NCI-H82 (cell line): ENCODE measurements around the gene VWA5A.
"Not testable (repeated sequence)": the region's sequence is repeated elsewhere in the genome, so short reads cannot be mapped to it uniquely, and the experiment has no call there.

Source experiments
- DNase-seq: peaks from one replicate; lab custom pipeline; 2025; lab: John Stamatoyannopoulos, UW

The VWA5A gene

DNA sequence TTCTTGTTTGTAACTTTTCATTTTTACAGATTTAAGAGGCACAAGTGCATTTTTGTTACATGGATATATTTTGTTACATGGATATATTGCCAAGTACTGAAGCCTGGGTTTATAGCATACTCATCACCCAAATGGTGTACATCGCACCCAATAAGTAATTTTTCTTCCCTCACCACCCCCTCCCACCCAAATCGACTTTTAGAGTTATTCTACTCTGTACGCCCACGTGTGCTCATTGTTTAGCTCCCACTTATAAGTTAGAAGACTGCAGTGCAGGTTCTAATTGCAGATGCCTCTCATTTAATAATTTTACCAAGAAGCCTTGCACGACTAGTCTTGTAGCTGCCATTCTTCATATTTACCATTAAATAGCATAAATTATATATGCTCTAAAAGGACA, 20.5 kb upstream of the VWA5A start:
- no peak for DNase-seq

DNA sequence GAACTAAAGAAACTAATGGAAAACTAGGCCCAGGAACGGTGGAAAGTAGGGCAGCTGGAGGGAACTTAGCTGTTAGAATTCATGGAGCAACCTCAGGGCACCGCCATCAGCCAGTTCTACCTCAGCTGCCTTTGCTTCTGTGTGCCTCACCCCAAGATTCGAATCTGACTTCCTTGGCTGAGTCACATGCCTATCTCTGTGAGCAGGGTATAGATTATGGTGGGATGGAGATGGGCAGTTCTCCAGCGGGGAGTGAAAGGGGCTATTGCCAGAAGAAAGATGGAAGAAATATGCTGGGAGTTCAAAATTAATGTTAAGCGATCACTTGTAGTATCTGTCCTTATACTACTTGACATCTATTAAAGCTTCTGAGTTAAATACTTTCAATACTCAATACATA, 18.9 kb upstream of the VWA5A start:
- DNase-seq, result no peak

DNA sequence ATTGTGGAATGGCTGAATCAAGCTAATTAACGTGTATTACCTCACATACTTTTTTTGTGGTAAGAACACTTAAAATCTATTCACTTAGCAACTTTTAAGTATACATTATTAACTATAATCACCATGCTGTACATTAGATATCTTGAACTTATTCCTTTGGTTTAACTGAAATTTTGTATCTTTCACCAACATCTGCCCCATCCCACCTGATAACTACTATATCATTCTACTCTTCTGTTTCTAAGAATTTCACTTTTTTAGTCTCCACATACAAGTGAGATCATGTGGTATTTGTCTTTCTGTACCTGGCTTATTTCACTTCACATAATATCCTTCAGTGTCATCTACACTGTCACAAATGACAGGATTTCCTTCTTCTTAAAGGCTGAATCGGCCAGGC, 17.1 kb upstream of the VWA5A start:
- DNase-seq, result no peak

DNA sequence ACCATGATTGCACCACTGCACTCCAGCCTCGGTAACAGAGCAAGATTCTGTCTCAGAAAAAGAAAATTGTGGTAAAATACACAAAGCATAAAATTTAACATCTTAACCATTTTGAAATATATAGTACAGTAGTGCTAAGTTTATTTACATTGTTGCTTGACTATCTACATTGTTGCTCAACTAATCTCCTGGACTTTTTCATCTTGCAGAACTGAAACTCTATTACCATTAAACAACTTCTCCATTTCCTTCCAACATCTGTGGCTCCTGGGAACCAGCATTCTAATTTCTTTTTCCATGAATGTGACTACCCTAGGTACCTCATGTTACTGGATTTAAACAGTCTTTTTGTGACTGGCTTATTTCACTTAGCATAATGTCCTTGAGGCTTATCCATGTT, 13.5 kb upstream of the VWA5A start:
- DNase-seq, result no peak

DNA sequence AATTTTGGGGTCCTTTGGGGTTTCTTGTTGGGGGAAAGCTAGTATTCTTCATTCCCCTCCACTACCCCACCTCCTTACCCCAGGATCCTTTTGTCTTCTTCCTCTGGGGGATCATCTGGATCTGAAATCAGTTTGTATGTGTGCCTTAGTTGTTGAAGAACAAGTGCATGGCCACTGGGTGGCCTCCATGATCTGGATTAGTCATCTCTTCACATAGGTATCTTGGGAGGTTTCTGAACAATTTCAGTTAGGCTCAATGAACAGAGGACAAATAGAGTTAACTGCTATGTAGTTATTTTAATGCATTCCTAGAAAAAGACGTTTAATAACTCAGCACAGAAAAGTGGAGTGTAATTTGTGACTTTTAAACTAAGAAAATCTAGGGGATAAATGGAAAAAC, 7.1 kb upstream of the VWA5A start:
- peak; percentile 43 for DNase-seq

DNA sequence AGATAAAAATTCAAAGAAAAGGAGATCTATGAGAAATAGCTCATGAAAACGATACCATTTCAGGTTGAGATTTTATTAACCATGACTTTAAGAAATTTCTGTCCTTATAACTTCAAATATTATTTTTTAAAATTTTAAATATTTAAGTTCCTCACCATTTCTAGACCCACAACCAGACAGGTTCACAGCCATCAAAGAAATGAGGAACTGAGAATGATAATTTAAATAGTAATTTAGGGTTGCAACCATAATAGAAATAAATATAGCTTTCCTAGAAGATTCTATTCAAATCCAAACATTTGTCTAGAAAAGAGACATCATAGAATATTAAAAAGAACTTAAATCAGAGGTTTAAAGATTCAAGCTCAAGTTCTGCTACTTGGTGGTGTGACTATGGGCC, 5.9 kb upstream of the VWA5A start:
- DNase-seq, result no peak

DNA sequence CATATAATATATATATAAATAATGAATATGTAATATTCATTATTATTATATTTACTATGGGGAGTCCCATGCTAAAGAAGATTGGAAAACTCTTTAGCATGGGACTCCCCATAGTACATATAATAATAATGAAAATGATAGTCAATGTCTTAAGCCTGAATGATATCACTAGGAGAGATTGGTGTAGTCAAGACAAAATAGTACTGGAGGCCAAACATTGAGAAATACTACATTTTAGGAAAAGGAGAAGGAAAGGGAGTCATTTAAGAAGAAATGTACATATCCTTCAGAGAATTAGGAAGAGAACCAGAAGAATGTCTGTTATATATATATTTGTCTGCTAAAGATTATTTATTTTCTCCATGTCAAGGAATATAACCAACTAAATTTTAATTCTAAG, 5.0 kb upstream of the VWA5A start:
- no peak for DNase-seq

DNA sequence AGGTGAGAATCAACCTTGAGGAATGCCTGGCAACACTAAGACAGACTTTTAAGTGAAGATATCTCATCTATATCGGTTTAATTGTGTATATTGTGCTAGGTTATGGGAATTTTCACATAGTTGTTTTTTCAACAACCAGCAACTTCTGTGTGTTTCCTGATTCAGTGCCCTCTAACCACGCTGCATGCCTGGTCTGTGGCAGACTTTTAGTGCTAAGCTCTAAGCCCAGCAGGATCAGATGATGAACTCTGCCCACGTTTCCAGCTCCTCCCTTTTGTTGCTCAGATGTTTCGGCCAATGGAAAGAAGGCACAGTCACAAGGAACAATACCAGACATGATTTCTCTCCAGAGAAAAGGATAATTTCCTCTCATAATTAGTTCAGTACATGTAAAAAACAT, 1.4 kb upstream of the VWA5A start:
- DNase-seq, result no peak

DNA sequence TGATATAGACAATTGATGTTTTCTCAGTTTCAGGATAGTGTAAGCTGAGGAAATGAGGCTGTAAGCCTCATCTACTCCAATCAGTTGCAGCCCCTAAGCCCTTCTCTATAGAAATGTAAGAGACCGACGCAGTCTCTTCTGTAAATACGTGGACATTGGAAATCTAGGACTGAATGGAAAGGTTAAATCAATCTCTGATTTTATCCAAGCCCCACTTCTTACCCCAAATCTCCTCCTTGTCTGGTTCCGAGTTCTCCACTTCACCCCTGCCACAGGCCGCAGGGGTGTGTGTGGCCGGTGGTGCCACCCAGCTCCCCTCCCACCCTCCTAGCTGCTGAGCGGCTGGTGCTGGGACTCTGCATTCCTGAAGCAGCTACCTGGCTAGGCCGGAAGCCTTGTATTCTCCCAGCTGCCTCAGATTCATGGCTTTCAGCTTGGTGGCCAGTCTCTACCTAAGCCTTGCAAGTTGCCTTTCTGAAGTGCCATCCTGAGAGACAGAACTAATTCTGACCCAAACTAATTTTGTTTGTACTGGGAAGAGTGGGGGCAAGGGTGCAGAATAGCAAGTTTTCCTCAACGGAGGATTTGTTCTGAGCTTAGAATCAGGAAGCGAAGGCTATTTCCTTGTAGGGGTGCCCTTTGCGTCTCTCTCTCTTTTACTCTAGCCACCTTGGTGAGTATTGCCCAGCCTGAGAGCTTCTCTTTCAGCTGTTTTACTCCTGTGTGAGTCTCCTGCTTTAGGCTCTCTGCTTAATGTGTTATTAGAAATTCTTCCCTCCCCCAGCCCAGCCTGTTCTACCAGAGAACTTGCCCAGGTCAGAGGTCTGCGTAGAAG, 749 bp downstream of the VWA5A start:
- DNase-seq, result no peak

DNA sequence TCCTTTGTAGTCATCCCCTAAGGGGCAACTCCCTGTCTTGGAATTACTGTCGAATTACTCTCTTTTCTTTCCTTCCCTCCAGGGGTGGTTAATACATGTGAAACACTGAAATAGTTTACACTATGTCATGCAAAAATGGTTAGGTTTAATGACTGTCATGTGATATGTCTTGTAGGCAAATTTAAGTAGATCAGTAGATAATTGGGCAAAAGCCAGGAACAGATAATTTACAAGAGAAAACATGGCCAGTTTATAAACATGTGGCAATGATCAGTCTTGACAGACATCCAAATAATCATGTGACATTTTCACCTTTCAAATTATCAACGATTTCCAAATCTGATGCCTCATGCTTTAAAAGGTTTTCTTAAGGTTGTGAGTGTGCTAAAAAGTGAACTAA, 3.9 kb downstream of the VWA5A start:
- DNase-seq, result no peak

DNA sequence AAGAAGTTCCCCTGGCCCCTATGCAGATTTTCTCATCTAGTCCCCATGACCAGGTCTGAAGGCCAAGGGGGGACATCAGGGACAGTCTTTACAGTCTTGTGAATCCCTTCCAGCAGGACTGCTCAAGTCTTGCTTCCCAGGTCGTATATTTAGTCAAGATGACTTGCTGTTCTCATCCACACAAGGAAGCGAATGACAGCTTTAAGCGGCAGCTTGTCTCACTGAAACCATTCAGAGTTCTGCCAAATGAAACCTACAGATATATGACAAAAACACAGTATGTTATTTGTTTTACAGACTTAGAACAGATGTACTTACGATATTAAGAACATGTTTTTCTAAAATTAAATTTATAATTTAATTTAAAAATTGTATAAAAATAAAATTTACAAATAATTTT, 5.6 kb downstream of the VWA5A start:
- DNase-seq, result no peak

DNA sequence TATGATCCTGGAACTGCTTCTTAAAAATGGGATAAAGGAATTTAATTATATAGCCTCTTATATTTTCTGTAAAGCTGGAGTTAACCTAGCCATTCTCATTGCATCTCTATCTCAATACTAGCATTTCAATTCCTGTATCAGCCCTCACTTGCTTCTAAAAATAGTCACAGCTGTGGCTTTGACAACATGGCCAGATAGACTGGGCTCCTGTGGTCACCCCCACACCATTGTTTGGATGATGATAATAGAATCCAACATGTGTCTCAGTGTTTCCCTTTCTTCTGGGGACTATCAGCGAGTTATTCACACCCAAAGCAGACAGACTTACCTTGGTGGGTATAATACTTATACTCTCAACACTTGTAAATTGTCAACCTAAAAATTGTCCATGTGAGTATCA, 6.9 kb downstream of the VWA5A start:
- DNase-seq, result no peak

DNA sequence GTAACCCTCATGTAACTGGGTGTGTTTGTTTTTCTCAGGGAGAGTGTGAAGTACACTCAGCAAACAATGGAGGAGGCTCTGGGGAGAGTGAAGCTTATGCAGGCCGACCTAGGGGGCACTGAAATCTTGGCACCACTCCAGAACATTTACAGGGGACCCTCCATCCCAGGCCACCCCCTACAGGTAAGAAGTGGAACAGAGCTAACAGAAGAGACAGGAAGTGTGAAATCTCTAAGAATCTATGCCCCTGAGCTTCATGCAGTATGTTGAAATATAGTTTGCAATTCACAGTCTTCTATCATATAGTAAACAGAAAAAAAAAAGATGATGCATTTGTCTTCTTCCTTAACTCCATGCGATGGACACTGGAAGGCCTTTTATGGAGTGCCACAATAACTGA, 8.4 kb downstream of the VWA5A start:
- DNase-seq, result peak; percentile 18

DNA sequence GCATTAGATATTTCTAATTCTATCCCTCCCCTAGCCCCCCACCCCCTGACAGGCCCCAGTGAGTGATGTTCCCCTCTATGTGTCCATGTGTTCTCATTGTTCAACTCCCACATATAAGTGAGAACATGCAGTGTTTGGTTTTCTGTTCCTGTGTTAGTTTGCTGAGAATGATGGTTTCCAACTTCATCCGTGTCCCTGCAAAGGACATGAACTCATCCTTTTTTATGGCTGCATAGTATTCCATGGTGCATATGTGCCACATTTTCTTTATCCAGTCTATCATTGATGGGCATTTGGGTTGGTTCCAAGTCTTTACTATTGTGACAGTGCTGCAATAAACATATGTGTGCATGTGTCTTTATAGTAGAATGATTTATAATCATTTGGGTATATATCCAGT, 11.9 kb downstream of the VWA5A start:
- DNase-seq, result not testable (repeated sequence)

DNA sequence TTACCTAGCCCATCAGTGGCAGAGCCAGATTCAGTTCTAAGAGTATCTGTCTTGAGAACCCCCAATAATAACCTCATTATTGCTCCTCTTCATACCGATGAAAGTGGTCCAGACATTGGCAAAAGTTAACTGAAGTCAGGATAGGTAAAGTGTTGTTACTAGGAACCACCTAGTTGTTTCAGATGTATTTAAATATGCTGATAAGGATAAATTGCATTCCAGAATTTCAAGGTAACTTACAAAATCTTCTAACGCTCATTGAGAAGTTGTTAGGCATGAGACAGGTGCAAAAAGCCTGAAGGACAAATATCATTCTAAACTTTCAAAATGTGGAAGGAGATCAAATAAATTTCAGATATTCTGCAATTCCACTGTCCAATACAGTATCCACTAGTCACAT, 27.8 kb downstream of the VWA5A start:
- DNase-seq, result no peak

DNA sequence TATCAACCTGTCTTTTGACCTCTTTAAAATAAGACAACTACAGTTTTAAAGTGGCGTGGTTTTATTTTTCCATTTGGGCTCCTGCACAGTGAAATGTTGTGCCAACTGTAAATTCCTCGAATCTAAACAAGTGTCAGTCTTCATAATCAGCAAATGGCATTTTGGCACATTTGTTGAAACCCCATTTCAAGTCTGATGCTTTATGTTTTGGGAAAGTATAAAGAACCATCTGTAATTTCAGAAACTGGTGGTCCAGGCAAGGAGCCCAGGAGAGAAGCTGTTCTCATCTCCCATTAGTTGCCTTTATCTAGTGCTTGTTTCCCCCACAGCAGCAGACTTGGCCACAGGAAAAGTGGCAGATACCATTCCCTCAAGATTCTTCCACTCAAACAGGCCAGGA, 32.7 kb downstream of the VWA5A start:
- DNase-seq, result no peak

DNA sequence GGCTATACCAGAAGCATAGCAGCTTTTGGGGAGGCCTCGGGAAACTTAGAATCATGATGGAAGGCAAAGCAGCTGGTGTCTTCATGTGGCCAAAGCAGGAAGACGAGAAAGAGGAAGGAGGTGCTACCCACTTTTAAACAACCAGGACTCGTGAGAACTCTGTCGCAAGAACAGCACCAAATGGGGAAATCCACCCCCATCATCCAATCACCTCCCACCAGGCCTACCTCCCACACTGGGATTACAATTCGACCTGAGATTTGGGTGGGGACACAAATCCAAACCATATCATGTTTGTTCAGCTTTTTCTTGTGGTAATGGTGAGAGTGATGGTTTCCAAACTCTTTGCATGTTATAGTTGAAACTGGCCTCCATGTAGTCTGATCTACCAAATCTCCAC, 35.4 kb downstream of the VWA5A start:
- DNase-seq, result no peak

DNA sequence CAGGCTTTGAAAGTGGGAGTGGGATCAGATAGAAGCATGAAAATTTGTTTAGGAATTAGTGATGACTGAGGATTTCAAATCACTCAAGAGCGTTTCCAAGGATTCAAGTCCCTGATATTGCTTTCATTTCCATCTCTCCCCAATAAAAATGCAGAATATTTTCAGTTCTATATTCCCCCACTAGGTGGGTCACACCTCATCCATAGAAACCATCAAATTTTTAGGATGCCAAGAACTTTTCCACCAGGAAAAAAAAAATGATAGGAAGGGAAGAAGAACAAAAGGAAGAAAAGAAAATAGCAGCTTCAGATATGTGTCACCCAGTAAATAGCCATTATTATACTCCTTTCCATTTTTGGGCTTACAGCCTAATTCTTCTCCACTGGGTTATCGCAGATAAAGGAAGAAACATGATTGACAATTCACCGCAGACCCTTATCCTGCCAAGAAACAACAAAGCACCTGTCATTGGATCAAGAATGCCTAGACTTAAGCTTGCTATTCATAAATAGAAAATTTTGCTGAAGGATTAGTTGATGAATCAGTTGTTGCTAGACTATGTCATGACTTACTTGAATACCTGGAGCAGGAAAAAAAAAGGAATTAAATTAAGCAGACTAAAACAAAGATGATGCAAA, 37.6 kb downstream of the VWA5A start:
- no peak for DNase-seq

DNA sequence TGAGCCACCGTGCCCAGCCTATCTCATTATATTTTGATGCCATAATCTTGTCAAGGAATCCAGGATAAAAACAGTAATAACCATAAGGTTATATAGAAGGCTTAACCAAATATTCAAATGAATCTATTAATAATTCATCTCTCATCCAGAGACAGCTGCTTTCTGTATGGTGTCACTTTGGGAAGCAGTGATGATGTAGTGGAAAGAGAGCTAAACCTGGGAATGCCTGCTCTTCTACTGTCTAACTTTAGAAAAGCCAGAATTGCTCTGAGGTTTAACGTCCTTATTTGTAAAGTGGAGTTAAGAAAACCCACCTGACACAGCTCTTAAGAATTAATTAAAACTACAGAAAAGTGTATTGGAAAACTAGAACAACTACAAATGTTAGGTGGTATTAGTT, 38.6 kb downstream of the VWA5A start:
- no peak for DNase-seq

DNA sequence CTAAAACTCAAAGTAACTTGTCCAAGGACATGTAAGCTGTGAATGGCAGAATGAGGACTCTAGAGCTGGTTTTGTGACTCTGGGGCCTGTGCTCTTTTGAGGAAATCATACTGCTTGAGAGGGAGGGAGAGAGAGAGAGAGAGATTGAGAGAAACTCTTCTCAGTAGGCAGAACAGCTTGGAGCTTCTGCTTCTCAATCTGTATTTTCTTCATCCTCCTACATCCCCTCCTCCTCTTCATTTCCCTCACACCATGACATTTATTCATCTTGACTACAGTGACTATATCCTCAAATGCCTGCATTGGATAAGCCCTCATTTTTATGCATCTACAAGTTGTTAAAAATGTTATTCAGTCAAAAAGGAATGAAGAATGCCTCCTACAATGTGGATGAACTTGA, 44.2 kb downstream of the VWA5A start:
- DNase-seq, result no peak

DNA sequence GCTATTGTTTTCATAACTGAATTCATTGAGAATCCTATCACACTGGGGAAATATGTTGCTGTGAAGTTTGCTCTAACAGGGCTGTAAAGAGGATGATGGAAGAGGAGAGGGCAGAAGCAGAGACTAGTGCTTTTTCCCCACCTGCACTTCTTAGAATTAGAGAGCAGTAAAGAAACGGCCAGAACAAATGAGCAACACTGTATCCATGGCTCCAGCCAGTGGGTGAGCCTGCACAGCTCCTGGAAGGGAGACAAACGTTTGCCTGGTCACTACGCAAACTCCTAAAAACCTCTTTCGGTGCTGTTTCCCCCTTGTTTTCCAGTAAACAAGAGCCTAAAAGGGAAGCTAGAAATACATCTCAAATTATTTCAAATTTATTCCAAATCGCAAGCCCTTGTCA, 45.7 kb downstream of the VWA5A start:
- no peak for DNase-seq

DNA sequence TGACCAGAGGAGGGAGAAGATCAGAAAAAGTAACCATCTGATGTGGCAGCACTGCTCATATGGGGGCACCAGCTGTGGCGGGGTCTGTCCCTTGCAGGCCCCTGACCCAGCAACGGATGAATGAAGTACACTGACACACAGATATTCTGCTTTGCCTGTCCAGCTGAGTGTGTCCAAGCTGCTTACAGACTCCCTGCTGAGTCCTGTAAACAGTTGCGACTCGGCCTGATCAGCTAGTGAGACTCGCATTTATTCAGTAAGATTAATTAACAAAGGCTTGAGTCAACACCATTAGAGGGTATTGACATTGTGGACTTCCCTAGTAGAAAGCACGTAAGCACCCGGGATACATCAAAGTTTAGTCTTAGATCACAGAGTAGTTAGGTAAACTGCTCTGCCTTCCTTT, 52.6 kb downstream of the VWA5A start:
- peak; percentile 22 for DNase-seq

DNA sequence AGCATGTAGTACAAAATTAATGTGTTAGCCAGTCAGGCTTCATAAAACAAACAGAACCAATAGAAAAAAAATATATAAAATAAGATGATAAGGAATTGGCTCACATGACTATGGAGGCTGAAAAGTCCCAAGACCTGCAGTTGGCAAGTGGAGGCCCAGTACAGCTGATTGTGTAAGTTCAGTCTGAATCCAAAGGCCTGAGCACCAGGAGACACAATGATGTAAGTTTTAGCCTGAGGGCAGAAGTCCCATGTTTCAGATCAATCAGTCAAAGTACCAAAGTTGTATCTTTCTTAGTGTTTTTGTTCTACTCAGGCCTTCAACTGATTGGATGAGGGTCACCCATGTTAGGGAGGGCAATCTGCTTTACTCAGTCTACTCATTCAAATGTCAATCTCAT, 53.5 kb downstream of the VWA5A start:
- DNase-seq, result no peak

DNA sequence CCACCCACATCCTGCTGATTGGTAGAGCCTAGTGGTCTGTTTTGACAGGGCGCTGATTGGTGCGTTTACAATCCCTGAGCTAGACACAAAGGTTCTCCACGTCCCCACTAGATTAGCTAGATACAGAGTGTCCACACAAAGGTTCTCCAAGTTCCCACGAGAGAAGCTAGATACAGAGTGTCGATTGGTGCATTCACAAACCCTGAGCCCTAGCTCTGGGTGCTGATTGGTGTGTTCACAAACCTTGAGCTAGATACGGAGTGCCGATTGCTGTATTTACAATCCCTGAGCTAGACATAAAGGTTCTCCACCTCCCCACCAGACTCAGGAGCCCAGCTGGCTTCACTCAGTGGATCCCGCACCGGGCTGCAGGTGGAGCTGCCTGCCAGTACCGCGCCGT, 55.1 kb downstream of the VWA5A start:
- DNase-seq, result not testable (repeated sequence)
